ENCODE results near the gene SOX5. TPM values are rescaled to one million over a fixed set of nuclear protein-coding genes. Genes with fewer than 3 reads are reported as not detected.

Gene SOX5
- total RNA-seq, 1 experiment from 2014 or later, result 0.52 TPM

DNA sequence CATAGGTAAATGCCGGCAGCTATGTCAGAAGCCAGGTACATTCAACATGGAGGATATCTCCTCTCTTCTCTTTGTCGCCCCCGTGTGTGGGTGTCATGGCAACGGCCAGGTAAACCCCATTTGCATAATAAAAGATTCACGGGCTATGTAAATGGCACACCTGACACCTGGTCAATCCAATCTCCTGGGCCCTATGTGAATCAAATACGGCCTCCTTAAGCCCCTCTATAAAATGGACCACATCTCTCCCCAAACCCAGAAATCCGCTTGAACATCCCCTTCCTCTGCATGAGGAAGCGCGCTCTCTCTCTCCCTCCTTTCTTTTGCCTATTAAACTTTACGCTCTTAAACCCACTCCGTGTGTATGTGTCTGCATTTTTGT is 363.7 kb downstream of the SOX5 start:
- no peaks in the 10 kb centered on the region for H4K20me1 ChIP-seq (ENCODE audit: insufficient read depth)
- H3K9me2 ChIP-seq (ENCODE audit: insufficient read depth), result no peaks in the 10 kb centered on the region
- RAD21 ChIA-PET (ENCODE audit: low non-redundant PET in 1 of 2, low total read pairs in 2 of 2, uncharacterized antibody in 2 of 2, unreplicated experiment in 2 of 2), result no interaction called here
- ATAC-seq, result no peak
- H3K27ac ChIP-seq (ENCODE audit: low read depth, low read length), result no peak overlapping the region
- H3K4me2 ChIP-seq (ENCODE audit: low read length), result no peak overlapping the region
- H3K4me1 ChIP-seq (ENCODE audit: control insufficient read depth in 1 of 2, insufficient read depth in 2 of 2, low read length in 2 of 2), result no peaks in the 10 kb centered on the region
- intact Hi-C loops (cut with micrococcal nuclease), result no loop called here
- H3K9ac ChIP-seq (ENCODE audit: low read length), result no peak overlapping the region
- peaks cover 12 to 21% of the 10 kb centered on the region in 2 experiments; a peak in 2 of 4 replicates for H3K9me3 ChIP-seq (ENCODE audit: control insufficient read depth in 1 of 2, insufficient read depth in 1 of 2, low read depth in 1 of 2, low read length in 2 of 2)
- no peaks in the 10 kb centered on the region for H3K79me2 ChIP-seq (ENCODE audit: insufficient read depth, low read length)
- POLR2A ChIA-PET, result no interaction called here
- TF ChIP-seq TCF7L2 (IDR thresholded peaks at IDR 0.05; ENCODE audit: borderline replicate concordance, extremely low read depth, insufficient read depth, insufficient read length) (no peak), POLR2A (IDR thresholded peaks at IDR 0.05; ENCODE audit: borderline replicate concordance, extremely low read depth, insufficient read depth, insufficient read length) (no peak), ELF1 (IDR thresholded peaks at IDR 0.05; ENCODE audit: borderline replicate concordance, low read depth) (no peak), EZH2phosphoT487 (IDR thresholded peaks at IDR 0.05; ENCODE audit: borderline replicate concordance) (no peak)
- H3K4me3 ChIP-seq (replicated peaks in 1 of 2; ENCODE audit: low read depth in 1 of 2, low read length in 2 of 2), result no peak overlapping the region
- CTCF ChIA-PET, result no interaction called here
- no peak overlapping the region for H2AFZ ChIP-seq (ENCODE audit: low read depth, low read length, poor library complexity, severe bottlenecking)
- no peaks in the 10 kb centered on the region for H3K27me3 ChIP-seq (ENCODE audit: insufficient read depth, low read length)
- BruUV-seq (replicated peaks), result no TSS peak
- H3K36me3 ChIP-seq (ENCODE audit: control insufficient read depth in 1 of 2, insufficient read depth in 2 of 2, low read length in 2 of 2), result no peaks in the 10 kb centered on the region
- no peak for DNase-seq (ENCODE audit: low read depth, low spot score)

DNA sequence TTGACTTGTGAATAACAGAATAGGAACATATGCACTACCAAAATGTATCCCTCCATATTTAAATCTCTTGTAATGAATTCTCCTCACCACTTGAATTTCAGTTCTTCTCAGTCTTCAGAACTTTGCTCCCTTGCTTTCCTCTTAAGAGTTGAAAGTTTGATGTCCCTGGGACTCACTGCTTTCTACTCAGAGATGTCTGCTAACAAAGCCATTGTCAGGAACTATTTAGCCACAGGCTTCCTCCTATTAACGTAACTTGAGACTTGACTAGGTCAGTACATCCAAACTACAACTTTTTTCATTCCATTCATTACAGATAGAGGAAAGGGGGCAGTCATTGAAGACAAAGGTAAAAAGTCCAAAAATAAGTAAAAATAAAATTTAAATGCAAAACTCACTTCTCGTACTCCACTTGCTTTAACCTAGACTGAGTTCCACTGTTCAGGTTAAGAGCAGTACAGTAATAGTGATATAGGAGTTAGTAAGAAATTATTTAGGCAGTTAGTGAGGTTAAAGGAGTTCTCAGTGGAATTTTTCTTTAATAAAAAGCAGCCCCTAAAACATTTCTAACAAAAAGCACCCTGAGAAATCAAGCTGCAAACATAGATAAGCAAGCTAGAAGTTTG is 364.2 kb downstream of the SOX5 start:
- DNase-seq (ENCODE audit: low read depth, low spot score) (no peak), ATAC-seq (no peak)
- Histone ChIP-seq H2AFZ (ENCODE audit: low read depth, low read length, poor library complexity, severe bottlenecking) (no peak overlapping the region), H4K20me1 (ENCODE audit: insufficient read depth) (no peaks in the 10 kb centered on the region), H3K4me2 (ENCODE audit: low read length) (no peak overlapping the region), H3K9me2 (ENCODE audit: insufficient read depth) (no peaks in the 10 kb centered on the region), H3K27me3 (ENCODE audit: insufficient read depth, low read length) (no peaks in the 10 kb centered on the region), H3K4me1 (ENCODE audit: control insufficient read depth in 1 of 2, insufficient read depth in 2 of 2, low read length in 2 of 2) (no peaks in the 10 kb centered on the region), H3K4me3 (replicated peaks in 1 of 2; ENCODE audit: low read depth in 1 of 2, low read length in 2 of 2) (no peak overlapping the region), H3K27ac (ENCODE audit: low read depth, low read length) (no peak overlapping the region), H3K79me2 (ENCODE audit: insufficient read depth, low read length) (no peaks in the 10 kb centered on the region), H3K9me3 (ENCODE audit: control insufficient read depth in 1 of 2, insufficient read depth in 1 of 2, low read depth in 1 of 2, low read length in 2 of 2) (peaks cover 12 to 17% of the 10 kb centered on the region in 2 experiments; a peak in 2 of 4 replicates), H3K9ac (ENCODE audit: low read length) (no peak overlapping the region), H3K36me3 (ENCODE audit: control insufficient read depth in 1 of 2, insufficient read depth in 2 of 2, low read length in 2 of 2) (no peaks in the 10 kb centered on the region)
- TF ChIP-seq SRF (IDR thresholded peaks at IDR 0.05; ENCODE audit: low read depth) (no peak), MAX (IDR thresholded peaks at IDR 0.05) (no peak), TCF7L2 (IDR thresholded peaks at IDR 0.05; ENCODE audit: borderline replicate concordance, extremely low read depth, insufficient read depth, insufficient read length) (no peak), ELF1 (IDR thresholded peaks at IDR 0.05; ENCODE audit: borderline replicate concordance, low read depth) (no peak)
- RAD21 ChIA-PET (ENCODE audit: low non-redundant PET in 1 of 2, low total read pairs in 2 of 2, uncharacterized antibody in 2 of 2, unreplicated experiment in 2 of 2), result no interaction called here
- no TSS peak for BruUV-seq (replicated peaks)
- POLR2A ChIA-PET, result no interaction called here
- CTCF ChIA-PET, result no interaction called here
- intact Hi-C loops (cut with micrococcal nuclease), result no loop called here
